GM21529 (cell line): ENCODE data around the gene KAZN.

Source experiments
- ATAC-seq: cut with Tn5 transposase; IDR thresholded peaks from one replicate; pipeline ENCODE4 v1.9.1; 2021; ENCODE audit not compliant: unreplicated experiment

KAZN gene

DNA sequence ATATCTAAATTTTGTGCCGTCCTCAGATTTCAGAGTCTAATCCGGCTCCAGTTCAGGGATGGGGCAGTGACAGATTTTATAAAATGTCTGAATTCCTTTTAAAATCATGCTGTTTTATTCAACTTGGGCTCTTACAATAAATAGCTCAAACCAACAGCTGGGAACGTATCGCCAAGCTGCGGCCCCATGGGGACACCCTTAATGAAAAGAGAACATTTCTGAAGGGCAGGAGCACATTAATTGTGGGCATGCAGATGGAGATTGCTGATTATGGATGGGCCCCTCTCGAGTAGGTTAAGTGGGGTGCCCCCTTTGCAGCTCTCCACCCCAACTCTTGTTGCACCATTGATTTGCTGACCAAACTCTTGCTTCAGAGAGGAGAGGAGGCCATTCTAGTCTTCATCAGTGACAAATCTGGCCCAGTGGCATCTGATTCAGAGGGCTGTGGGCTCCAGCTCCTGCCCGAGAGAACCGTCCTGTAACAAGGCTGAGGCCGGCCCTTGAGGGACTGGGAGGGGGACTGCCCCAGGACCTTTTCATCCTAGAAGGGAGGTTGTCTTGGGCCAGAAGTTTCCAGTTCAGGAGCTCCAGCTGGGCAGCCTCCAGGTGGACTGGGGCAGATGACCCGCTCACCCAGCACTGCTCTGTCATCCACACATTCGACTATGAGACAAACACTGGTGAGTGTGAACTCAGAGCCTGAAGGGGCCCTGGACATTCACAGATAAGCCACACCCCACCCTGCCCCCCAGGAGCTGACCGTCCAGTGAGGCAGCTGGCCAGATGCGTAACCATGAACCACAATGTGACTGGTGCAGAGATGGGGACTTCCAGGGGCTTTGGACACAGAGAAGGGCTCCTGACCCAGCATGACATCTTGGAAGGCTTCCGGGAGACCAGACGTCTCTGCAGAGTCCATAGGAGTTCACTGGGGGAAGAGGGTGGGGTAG lies 500.0 kb downstream of the KAZN start:
- ATAC-seq = no peak

DNA sequence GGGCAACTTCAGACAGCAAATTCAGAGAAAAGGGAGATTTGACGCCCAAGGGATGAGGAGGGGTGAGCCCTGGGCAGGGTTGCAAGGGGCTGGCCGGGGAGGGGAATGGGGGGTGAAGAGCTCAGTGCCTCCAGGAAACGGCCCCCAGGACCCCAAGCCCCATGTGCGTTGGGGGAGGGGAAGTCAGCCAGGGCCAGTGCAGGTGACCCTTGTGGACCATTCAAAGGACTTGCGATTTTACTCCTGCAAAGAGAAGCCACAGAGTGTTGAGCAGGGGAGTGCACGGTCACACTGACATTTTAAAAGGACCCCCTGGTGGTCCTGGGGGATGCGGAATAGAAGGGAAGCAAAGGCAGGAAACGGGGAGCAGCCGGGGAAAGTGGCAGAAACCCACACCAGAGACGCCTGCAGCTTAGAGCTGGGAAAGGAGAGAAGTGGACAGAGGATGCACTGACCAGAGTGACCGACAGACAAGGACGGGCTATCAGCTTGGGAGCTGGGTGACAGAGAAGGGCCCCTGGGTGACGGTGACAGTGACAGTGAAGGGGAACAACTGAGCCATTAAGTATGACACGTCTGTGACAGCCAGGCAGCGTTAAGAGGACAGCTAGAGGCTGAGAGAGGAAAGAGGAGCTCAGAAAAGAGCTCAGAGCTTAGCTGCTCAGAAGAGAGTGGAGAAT lies 501.1 kb downstream of the KAZN start:
- ATAC-seq = no peak

DNA sequence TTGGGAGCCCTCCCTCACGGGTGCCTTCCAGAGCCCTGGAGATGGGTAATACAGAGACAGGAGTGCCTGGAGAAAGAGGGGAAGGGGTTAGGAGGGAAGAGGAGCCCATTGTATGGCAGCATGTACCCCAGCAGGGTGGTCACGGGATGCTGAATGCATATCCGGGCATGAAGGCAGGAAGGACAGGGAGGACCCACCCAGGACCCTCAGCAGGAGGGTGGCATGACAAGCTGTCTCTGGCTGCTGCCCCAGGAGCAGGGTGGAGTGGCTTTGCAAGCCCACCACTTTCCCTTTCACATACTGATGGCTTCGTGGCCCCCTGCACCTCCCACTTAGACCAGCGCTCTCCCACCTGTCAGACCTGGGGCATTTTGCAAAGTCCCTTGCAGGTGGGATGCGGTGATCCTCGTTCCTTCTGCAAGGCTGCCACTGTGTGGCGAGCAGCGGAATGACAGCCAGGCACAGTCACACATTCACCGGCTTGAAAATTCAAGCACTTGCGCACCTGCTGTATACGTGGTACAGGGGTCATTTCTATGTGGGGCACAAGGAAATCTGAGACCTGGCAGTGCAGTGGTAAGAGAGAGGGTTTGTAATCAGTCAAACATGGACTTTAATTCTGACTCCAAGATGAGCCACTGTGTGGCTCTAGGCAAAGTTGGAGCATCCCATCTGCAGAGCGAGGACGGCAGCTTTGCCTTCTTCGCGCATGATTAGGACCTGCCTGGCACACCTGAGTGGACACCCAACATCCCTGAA lies 501.8 kb downstream of the KAZN start:
- no peak for ATAC-seq

DNA sequence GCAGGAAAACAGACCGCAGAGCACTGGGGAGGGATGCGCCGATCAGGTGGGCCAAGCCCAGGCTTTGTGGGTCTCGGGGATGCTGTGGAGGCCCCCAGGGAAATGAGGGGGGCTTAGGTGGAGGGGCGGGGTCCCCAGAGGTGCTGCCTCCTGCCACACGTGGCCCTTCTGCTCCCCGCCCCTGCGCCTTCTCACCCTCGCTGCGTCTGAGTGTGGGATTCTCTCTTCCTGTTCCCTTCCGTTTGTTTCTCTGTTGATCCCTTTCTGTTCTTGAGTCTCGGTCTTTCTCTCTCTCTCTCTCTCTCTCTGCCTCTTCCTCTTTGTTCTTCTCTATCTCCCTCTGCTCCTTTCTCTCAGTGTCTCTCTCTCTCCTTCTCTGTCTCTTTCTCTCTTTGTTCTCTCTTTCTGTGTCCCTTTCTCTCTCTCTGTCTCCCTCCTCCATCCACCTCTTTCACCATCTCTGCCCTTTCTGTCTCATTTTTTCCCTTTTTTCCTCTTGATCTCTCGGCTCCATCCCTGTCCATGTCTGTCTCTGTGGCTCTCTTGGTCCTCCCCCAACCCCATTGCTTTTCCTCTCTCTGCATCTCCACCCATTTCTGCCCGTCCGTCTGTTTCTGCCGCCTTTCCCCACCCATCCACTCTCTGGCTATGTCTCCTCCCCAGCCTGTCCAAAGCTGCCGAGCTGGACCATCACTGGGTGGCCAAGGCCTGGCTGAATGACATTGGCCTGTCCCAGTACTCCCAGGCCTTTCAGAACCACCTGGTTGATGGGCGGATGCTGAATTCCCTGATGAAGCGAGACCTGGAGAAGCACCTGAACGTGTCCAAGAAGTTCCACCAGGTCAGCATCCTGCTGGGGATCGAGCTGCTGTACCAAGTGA lies 502.6 kb downstream of the KAZN start:
- ATAC-seq = no peak

DNA sequence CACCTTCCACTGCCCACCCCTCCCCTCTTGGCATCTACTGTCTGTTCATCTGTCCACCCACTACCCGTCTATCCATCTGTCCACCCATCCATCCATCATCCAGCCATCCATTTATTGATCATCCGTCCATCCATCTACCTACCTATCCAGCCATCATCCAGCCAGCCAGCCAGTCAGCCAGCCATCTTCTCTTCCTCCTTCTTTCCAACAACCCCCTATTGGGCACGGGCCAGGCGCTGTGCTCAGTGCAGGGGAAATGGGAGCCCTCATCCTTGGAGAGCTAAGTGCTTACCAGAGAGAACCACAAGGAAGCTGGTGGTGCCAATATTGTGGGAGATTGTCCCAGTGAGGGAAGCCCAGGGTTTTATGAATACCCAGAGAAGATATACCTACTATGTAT lies 503.3 kb downstream of the KAZN start:
- no peak for ATAC-seq

DNA sequence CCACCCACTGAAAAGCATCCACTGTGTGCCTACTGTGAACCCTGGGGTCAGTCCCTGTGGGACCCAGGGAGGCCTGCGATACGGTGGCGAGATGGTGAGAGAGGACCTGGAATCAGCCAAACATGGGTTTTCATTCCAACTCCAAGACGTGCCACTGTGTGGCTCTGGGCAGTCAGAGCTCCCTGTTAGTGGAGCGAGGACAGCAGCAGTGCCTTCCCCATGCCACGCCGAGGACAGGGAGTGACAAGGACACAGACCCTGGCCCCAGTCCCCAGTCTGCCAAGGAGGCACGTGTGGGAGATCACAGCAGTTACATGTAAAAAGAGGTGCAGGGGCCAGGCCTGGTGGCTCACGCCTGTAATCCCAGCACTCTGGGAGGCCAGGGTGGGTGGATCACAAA lies 504.2 kb downstream of the KAZN start:
- ATAC-seq = no peak

DNA sequence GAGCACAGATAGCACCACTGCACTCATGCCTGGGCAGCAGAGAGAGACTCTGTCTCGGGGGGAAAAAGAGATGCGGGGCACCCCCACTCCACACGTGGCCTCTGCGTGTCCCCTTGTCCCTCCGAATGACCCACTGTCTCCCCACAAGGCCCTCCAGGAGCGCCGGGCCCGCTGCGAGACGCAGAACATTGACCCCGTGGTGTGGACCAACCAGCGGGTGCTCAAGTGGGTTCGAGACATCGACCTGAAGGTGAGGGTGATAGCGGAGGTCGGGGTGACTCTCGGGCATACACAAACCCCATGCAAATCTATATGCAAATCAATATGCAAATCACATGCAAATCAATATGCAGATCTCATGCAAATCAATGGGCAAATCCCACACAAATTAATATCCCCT lies 504.7 kb downstream of the KAZN start:
- no peak for ATAC-seq

DNA sequence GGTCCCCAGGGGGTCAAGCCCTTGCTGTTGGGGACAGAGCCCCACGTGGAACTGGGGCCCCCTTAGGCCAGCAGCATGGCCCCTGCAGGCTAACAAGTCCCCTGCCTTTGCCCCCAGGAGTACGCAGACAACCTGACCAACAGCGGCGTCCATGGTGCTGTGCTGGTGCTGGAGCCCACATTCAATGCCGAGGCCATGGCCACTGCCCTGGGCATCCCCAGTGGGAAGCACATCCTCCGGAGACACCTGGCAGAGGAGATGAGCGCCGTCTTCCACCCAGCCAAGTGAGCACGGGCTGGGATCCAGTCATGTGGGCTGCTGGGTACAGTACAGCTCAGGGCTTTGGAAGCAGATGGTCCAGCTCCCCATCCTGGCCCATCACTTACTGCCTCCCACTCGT lies 505.4 kb downstream of the KAZN start:
- ATAC-seq = no peak

DNA sequence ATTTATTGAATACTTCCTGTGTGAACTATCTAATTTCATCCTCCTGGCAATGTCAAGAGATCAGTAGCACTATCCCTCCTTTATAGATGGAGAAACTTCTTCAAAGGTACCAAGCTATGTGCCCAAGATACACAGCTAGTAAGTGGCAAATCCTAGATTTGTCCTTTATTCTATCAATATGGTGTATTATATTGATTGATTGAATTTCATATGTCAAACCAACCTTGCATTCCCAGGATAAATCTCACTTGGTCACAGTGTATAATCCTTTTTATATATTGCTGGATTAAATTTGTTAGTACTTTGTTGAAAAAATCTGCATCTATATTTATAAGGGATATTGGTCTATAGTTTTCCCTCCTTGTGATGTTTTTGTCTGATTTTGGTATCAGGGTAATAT lies 506.3 kb downstream of the KAZN start:
- ATAC-seq = no peak

DNA sequence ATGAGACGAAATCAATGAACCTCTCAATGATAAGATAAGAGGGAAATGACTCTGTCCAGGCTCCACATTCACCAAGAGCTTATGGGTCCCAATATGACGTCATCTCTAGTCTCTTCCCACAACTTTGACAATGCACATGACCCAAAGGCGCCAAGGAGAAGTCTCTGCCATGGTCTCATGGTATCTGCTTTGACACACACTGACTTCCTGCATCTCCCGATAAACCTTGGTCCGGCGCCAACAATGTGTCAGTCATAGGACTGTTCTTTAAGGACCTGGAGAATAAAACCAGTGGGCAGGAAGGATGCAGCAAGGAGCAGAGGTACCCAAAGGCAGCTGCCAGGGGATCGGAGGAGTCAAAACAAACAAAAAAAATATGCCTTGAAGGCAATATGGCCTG lies 508.1 kb downstream of the KAZN start:
- ATAC-seq = no peak

DNA sequence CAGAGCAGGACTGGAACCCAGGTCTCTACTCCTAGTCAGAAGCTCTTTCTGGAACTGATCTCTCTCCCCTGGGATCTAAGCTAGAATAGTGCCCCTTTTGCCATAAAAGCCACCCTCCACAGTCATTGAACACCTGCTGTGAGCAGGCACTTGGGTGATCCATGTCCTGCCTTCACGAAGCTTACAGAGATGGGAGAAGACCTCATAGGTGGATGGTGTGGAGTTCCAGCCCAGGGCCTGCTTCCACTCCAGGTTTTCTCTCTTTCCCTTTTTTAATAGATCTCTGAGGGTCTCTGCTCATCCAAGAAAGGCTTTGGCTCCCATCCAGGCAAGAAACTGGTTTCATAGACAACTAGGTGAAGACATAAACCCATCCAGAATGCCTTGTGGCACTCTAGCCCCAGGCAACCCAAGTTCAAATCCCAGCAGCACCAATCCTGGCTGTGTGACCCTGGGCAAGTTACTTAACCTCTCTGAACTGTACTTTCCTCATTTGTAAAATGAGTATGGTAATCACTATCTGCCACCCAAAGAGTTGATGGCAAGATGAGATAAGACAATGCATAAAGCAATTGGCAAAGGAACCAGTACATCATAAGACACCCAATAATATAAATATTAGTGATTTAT lies 508.7 kb downstream of the KAZN start:
- no peak for ATAC-seq

DNA sequence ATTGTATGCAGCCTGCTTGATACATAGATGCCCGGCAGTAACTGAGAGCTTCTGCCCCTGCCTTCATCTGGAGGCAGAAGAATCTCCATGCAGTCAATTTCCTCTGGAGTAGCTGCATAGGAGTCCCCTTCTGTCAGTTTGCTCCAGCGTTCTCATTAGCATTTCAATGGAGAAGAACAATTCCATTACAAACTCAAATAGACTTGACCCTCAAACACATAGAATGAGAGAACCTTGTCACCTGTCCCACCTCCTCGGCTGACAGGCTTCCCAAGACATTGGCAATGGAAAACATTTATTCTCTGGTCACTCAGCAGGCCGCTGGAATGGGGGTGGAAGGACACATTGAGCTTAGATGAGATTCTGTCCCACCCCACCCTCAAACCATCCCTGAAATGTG lies 509.4 kb downstream of the KAZN start:
- no peak for ATAC-seq

DNA sequence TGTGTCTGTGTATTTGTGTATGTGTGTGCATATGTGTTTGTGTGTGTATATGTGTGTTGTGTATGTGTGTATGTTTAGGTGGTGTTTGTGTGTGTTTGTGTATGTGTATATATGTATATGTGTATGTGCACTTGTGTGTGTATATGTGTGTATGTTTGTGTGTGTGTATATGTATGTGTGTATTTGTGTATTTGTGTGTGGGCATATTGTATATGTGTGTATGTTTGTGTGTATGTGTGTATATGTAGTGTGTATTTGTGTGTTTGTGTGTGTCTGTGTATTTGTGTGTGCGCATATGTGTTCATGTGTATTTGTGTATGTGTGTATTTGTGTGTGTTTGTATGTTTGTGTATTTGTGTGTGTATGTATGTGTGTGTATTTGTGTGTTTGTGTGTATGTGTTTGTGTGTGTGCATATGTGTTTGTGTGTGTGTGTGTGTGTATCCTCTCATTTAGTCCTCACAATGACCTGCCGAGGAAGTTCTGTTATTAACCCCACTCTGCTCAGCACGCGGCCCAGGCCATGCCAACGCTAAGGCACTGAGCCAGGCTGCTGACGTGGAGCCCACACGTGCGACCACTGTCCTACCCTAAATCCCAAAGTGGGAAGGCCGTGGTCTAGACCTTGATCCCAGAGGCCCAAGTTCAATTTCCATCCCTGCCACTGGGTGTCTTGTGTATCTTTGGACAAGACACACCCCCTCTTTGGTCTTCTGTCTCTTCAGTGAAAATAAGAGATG lies 511.8 kb downstream of the KAZN start:
- ATAC-seq = no peak

DNA sequence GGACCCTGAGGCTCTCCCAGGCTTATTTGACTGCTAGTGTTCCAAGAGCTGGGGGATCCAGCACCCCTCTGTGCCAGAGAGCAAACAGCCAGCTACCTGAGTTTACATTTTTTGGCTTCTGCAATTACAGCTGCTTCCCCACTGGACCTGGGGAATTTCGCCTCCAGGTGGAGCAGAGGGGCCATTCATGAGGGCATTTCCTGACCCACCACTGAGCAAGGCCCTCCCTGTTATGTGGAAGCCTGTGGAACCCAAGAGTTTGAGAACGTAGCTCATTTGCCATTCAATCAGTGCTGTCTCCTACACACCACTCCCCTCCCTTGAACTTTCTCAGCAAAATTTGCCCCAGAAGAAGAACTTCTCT lies 512.4 kb downstream of the KAZN start:
- ATAC-seq = no peak

DNA sequence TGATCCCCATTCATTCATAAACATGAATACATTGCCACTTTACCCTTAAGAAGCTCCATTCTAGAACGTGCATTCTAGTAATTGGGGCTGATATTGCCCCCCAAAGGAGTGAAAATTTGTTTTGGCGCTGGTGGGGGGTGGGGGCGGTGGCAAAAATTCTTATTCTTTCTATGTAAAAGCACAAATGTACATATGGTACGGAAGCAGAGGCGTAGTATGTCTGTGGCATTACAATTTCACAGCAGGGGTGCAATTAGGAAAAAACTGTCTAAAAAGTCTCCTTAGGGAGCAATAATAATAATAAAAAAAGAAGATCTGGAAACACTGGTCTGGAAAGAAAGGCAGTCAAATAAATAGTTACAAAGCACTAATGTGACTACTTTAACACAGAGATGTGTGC lies 514.7 kb downstream of the KAZN start:
- ATAC-seq = no peak

DNA sequence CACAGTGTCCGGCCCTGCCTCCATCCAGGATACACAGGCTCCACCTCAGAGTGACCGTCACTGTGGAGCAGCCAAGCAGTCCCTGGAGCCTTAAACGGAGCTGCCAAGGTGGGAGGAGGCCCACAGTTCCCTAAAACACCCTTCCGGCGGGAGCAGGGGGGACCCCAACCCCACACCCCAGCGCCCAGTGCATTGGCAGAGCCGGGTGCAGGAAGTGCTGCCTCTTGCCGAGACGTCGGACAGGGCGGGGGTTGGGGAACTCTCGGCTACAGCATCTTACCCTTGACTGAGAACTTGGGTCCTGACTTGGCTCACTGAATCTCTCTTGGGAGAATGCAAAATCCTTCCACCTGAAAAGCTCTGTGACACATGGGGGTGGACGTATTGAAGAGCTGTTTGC lies 516.4 kb downstream of the KAZN start:
- no peak for ATAC-seq

DNA sequence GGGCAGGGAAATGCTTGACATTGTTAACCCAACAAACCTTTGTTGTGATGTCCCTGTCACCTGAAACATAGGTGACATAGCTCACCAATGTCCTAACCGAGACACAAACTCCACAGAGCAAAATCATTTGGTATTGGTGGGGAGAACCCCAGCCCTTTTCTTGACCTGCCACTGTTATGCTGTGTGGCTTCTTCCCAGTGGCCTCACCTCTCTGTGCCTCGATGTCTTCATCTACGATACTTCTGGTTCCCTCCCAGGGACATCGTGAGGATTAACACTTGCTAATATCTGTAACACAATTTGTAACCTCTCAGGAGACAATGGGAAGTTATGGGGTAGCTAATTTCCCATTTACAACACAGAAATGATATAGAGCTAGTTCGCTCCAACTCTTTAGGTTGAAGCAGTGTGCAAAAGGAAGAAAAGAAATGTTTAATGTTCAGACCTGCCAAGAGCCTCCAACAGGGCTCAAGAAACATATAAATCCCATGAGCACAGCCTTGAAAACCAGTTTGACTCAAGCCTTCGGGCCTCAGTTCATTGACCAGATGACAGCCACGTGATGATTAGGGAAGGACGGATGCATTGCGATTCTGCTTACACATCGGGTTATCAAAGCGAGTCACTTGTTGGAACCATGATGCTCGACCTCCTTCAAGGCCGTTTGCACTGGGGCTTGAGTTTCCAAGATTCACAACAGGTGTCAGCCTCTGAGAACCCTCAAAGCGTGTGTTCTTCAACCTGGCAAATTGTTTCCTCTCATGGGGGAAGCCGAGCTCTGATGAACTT lies 517.3 kb downstream of the KAZN start:
- ATAC-seq = no peak

DNA sequence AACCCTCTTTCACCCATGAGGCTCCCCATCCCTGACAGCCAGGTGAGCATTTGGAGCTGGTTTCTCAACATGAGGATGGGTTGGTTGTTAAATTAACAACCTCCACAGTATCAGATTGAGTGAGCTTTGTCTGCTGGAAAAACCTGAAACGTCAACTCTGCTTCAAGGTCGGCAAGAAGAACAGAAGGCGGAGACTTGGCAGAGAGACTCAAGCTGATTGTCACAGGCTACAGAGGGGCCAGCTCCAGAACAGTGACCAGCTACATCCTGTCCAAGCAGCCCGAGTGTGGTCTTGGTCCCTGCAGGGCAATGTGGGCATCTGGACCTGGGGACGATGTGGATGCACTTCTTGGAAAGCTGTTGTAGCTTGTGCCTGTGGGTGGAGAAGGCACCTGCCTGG lies 518.5 kb downstream of the KAZN start:
- ATAC-seq = no peak
